HG03354 (cell line): ENCODE measurements around the gene IL5.
A peak's percentile ranks its signal among the peaks of the same experiment; 100 is the strongest.
"Not testable (repeated sequence)": the region's sequence is repeated elsewhere in the genome, so short reads cannot be mapped to it uniquely, and the experiment has no call there.

Experiments used
- ATAC-seq: cut with Tn5 transposase; IDR thresholded peaks from one replicate; pipeline ENCODE4 v1.9.1; 2021; ENCODE audit warnings: mild to moderate bottlenecking; ENCODE audit not compliant: unreplicated experiment, poor library complexity, severe bottlenecking

The IL5 gene

DNA sequence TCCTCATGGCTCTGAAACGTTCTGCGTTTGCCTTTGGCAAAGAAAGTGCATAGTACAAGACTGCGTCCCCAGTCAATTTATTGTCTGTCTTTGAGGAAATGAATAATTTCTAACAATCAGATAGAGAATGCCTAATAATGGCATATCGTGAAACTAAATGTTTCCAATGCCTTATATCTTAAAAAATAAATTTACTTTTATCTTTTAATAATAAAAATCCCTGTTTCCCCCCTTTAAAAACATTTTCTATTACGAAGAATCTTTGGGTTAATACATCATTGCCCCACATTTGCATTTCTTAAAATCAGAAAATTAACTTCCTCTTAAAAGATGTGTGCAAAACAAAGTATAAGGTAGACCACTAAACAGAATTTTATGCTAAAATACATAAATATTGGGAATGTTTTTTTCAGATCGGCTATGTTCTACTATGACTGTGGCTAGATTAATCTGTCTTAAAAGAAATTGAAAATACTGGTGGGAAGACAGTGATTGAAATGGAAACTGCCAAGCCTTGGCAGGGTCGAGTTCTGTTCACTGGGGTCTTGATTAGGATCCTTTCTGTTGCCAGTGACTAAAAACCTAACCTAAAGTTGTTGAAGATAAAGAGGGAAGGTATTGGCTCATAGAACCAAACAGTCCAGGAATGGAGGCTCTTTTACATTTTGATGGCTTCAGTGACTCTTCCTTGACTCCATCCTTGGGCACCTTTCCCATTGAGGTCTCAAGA is at the start of gene IL5:
Gene IL5, minus strand, starts transcription at position 51 of the 730 bp plus-strand sequence. Its CDS starts 44 bp downstream, at position 7.
- ATAC-seq, result no peak

DNA sequence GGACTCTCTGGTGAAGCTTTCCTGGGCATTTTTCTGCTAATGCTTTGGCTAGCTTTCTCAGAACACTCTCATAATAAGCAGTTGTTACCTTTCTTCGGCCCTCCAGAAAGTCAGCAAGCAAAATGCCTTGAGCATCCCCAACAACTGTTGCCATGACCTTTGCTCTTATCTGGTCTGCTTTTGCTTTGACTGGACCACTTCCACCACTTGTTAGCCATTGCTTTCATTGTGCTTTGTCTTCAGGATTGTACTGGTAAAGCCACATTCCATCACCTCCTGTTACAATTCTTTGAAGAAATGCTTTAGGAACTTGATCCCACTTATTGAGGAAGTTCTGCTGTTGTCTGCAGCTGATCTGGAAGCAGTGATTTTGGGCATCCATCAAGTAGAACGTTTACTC is 49.2 kb upstream of the IL5 start:
- ATAC-seq, result no peak

DNA sequence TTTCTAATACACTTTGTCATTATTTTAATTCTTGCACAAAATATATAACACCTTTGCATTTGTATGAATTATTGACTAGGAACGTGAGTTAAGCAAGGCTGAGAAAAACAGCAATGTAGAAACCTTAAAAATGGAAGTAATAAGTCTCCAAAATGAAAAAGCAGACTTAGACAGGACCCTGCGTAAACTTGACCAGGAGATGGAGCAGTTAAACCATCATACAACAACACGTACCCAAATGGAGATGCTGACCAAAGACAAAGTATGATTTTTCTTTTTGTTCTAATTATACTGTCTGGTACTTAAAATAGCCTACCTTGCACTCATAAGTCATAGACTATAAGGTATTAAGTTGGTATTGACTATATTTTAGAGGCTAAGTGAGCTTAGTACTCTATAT is 47.8 kb upstream of the IL5 start:
- no peak for ATAC-seq

DNA sequence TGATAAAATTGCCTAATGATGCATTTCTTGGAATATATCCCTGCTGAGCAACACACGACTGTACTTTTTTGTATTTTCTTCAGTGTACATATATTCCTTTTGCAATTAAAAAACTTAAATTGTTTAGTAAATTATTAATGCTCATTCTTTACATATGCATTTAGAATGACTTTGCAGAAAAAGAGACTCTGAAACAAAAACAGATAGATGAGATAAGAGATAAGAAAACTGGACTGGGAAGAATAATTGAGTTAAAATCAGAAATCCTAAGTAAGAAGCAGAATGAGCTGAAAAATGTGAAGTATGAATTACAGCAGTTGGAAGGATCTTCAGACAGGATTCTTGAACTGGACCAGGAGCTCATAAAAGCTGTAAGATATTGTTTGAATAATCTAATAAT is 46.1 kb upstream of the IL5 start:
- ATAC-seq, result no peak

DNA sequence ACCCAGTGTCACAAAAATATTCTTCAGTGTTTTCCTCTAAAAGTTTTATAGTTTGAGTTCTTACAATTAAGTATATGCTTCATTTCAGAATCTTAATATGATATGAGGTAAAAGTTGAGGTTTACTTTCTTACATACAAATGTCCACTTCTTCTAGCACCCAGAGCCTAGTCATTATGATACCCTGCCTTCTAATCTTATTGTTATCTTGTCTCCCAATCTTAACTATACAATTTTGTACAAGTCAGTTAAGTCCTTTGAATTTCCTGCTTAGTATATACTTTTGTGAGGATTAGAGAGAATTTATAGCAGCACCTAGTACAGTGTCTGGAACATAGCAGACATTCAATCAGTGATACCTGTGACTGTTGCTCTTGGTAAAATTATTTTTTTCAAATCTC is 42.7 kb upstream of the IL5 start:
- ATAC-seq, result no peak

DNA sequence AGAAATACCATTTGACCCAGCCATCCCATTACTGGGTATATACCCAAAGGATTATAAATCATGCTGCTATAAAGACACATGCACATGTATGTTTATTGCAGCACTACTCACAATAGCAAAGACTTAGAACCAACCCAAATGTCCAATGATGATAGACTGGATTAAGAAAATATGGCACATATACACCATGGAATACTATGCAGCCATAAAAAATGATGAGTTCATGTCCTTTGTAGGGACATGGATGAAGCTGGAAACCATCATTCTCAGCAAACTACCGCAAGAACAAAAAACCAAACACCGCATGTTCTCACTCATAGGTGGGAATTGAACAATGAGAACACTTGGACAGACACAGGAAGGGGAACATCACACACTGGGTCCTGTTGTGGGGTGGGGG is 41.2 kb upstream of the IL5 start:
- ATAC-seq, result not testable (repeated sequence)

GRCh38 chr5:132576123-132576522 is 32.8 kb upstream of the IL5 start:
- ATAC-seq, result no peak

- ATAC-seq, result no peak
These were observed 23.3 kb upstream of the IL5 start for GRCh38 chr5:132566657-132567056.

GRCh38 chr5:132564555-132564954 is 21.2 kb upstream of the IL5 start:
- not testable (repeated sequence) for ATAC-seq

- no peak for ATAC-seq
These were observed 18.3 kb upstream of the IL5 start for GRCh38 chr5:132561601-132562000.

DNA sequence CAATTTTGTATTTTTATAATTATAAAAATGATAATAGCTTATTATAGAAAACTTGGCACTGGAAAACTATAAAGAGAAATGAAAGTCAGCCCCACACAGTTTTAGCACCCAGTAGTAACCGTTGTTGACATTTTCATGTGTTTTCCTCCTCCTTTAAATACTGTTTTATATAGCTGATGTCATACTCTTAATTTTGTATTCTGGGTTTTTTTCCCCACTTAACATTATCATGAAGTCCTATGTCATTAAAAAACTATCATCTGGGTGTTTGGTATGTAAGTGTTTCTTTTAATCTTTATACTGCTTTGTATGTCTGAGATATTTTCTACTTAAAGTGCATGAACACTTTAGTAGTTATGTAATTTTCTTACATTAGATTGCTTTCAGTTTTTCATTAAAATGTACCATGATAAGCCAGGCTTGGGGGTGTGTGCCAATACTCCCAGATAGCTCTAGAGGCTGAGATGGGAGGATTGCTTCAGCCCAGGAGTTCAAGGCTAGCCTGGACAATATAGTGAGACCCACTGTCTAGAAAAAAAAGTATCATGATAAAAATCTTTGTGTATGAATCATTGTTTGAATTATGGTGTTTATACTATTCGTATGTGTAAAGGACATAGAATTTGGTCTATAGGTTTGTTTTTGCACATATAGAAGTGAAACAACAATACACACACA is 16.2 kb upstream of the IL5 start:
- ATAC-seq, result no peak

DNA sequence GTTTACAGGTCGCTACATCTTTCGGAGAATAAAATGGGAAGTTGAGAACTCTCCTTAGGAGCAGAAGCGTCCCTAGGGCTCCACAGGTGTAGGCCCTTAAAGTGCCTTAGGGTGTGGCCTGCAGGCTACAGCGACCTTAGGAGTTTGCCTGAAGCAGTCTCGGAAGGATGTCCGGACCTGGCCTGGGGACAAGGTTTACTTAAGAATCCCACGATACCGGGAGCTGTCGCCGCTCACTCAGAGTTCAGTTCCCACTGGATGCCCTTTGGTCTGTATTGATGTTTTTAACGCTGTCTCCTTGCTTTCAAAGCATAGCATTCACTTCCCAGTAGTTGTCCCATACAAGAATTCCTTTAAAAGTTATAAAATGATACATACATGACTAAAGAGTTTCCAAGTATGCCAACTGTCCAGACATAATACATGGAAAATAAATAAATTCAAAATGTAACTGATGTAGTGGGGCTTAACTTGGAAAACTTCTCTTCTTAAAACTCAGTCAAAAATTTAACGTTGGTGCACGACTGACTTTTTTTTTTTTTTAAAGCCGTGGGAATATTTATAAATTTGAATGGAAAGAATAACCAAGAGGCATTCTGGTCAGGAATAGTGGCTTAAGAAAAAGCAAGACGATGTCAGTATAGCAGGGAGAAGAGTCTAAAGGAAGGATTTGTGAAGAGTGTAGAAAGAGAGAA is 14.3 kb upstream of the IL5 start:
- peak; percentile 39 for ATAC-seq

DNA sequence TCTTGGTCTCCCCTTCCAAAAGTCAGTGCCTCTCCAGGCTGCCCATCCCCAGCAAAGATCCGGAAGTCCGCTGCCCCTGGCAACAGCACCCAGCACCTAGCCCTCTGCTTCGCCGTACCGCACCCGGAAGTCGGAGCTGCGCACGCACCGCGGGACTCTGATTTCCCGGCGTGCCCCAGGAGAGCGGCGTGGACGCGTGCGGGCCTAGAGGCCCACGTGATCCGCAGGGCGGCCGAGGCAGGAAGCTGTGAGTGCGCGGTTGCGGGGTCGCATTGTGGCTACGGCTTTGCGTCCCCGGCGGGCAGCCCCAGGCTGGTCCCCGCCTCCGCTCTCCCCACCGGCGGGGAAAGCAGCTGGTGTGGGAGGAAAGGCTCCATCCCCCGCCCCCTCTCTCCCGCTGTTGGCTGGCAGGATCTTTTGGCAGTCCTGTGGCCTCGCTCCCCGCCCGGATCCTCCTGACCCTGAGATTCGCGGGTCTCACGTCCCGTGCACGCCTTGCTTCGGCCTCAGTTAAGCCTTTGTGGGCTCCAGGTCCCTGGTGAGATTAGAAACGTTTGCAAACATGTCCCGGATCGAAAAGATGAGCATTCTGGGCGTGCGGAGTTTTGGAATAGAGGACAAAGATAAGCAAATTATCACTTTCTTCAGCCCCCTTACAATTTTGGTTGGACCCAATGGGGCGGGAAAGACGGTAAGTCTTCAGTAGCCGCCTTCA is 13.6 kb upstream of the IL5 start, which contains the start of gene RAD50:
Gene RAD50, plus strand, starts transcription at position 215 of the 715 bp plus-strand sequence. Its CDS starts 348 bp downstream, at position 563.
- peak; percentile 99 for ATAC-seq

DNA sequence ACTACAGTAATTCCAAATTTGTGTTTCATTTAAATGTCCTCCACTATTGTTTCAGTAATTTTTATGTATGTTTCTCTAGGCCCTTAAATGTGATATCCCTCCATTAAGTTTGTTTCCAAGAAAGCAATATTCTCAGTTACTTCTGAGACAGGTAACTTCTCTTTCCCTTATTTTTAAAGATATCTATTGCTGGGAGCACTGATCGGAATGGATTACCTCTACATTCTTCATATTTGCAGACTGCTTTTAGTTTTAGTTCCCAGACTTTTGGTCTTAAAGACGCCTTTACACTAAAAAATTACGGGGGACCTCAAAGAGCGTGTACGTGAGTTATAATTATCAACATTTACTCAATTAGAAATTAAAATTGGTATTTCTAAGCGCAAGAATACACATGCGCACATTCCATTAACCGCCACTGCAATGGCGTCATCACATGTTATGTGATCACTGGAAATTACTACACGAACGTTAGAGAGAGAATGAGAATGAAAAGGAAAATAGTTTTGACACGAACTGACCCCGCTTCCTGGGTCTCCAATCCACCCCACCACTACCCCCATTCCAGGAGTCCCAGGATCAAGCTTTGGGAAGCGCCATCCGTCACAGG is 12.9 kb upstream of the IL5 start:
- ATAC-seq, result no peak

GRCh38 chr5:132549576-132549975 is 6.3 kb upstream of the IL5 start:
- no peak for ATAC-seq

- ATAC-seq, result not testable (repeated sequence)
These were observed 5.5 kb upstream of the IL5 start for GRCh38 chr5:132548834-132549233.

GRCh38 chr5:132547269-132547668 is 3.9 kb upstream of the IL5 start:
- no peak for ATAC-seq

DNA sequence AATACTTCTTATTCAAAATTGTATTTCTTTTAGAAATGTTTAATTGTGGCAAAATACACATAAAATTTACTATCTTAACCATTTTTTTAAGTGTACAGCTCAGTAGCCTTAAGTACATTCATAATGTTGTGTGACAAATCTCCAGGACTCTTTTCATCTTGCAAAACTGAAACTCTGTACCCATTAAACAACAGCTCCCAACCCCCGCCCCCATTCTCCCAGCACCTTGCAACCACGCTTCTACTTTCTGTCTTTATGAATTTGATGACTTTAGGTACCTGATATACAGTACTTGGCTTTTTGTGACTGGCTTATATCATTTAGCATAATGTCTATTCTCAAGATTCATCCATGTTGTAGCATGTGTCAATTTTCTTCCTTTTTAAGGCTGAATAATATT is 2.8 kb upstream of the IL5 start:
- ATAC-seq, result no peak

- no peak for ATAC-seq
These were observed 2.6 kb downstream of the IL5 start for GRCh38 chr5:132540764-132541163.

DNA sequence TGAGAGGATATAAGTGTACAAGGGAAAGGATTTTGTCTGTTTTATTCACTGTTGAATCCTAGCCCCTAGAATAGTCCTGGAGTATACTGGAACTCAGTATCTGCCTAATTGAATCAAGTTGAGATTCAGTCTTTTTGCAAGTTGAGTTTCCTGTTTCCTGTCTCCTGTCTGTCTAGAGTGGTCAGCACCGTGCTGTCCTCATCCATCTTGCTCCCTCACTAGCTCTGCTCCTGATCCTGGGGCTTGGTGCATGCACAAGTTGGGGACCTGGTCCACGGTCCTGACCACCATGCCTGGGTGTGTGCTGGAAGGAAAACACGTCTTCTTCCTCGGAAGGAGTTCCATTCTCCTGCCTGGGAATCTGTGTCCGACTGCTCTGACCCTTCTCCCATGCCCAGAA is 3.2 kb downstream of the IL5 start:
- no peak for ATAC-seq
